ENCODE measurements around the gene SEZ6L2. TPM values are rescaled to one million over a fixed set of nuclear protein-coding genes. Genes with fewer than 3 reads are reported as not detected.
A peak's percentile ranks its signal among the peaks of the same experiment; 100 is the strongest.
"Not testable (repeated sequence)": the region's sequence is repeated elsewhere in the genome, so short reads cannot be mapped to it uniquely, and the experiment has no call there.

Gene SEZ6L2
- under 1 TPM in 2 of 3 donors, not detected in 1; 0.18 to 0.33 TPM for total RNA-seq

DNA sequence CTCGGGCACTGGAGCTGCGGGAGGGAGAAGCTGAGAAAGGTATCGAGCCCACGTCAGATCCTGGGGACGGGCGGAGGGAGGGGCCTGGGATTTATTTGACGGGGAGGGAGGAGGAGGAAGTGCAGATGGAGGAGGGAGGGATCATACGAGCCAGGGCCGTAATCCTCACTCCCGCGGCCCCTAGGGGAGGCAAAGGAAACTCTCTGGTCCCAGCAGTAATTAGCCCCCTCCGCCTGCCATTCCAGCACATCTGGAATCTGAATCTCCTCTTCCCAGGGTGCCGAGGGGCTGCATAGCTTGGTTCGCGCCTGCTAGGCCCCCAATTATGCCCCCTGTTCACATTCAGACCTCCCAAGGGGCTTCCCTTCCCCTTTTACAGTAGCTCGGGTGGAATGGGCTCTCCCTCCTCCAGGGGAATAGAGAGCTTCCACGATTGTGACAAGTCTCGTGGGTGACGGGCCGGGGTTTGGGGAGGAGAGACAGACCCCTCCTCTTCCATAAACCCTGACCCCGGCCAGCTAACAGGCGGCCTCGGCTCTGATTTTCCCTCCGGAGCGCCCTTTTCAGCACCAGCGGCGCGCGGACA lies at the start of gene SEZ6L2:
SEZ6L2 (minus strand) TSS at position 35 of the 586 bp plus-strand sequence. CDS start 531 bp downstream, outside the sequence.
- DNase-seq (peak; percentile 74), ATAC-seq (peak; percentile 2 to 12)
- H3K4me1 Mint-ChIP-seq (ENCODE audit: low read depth): peaks cover 8% of the 10 kb centered on the region
- no peaks in the 10 kb centered on the region for H3K9me3 Mint-ChIP-seq
- no peaks in the 10 kb centered on the region for H3K36me3 Mint-ChIP-seq (ENCODE audit: insufficient read depth)
- H3K4me3 Mint-ChIP-seq: peak within 1 kb of the TSS; percentile 81
- peaks cover 38% of the 10 kb centered on the region for H3K27me3 Mint-ChIP-seq (ENCODE audit: low read depth)

DNA sequence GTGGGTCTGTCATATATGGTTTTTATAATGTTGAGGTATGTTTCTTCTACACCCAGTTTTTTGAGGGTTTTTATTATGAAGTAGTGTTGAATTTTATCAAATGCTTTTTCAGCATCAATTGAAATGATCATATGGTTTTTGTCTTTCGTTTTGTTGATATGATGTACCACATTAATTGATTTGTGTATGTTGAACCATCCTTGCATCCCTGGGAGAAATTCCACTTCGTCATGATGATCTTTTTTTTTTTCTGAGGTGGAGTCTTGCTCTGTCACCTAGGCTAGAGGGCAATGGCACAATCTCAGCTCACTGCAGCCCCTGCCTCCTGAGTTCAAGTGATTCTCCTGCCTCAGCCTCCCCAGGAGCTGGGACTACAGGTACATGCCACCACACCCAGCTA lies 48.5 kb upstream of the SEZ6L2 start:
- peaks cover 11% of the 10 kb centered on the region for H3K9me3 Mint-ChIP-seq
- no peak overlapping the region for H3K4me3 Mint-ChIP-seq

DNA sequence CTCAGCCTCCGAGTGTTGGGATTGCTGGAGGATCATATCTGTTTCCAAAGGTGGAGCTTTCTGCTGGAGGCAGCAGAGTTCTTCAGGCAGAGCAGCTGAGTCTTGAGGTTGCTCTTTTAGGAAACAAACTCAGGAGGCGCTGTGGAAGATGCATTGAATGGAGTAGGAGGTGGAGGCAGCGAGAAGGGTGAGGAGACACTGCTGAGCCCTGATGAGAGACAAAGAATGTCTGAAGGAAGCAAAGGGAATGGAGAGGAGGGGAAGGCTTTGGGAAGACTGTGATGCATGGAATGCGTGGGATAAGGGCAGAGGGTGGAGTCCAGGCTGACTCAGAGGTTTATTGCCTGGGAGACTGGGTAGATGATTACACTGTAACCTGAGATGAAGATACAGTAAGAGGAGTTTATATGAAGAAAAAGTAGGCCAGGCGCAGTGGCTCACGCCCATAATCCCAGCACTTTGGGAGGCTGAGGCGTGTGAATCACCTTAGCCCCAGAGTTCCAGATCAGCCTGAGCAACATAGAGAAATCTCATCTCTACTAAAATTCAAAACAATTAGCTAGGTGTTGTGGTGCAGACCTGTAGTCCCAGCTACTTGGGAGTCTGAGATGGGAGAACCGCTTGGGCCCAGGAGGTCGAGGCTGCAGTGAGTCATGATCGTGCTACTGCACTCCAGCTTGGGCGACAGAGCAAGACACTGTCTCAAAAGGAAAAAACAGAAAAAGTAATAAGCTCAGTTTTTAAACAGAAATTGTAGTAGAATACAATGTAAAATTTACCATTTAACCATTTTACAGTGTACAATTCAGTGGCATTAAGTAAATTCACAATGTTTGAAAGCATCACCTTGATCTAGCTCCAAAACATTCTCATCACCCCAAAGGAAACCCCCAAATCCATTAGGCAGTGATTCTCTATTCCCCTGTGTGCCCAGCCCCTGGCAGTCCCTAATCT lies 44.8 kb upstream of the SEZ6L2 start:
- no peak for DNase-seq
- no peak for ATAC-seq
- Mint-ChIP-seq H3K4me3 (no peak overlapping the region), H3K27me3 (ENCODE audit: low read depth) (peaks cover 5% of the 10 kb centered on the region), H3K9me3 (no peaks in the 10 kb centered on the region), H3K4me1 (ENCODE audit: low read depth) (no peaks in the 10 kb centered on the region), H3K36me3 (ENCODE audit: insufficient read depth) (no peaks in the 10 kb centered on the region)

More for the DNA sequence above, 48.5 kb upstream of the SEZ6L2 start:
- no peak for ATAC-seq
- peaks cover 2% of the 10 kb centered on the region for H3K27me3 Mint-ChIP-seq (ENCODE audit: low read depth)
- no peak for DNase-seq
- H3K36me3 Mint-ChIP-seq (ENCODE audit: insufficient read depth): peaks cover 1% of the 10 kb centered on the region
- no peaks in the 10 kb centered on the region for H3K4me1 Mint-ChIP-seq (ENCODE audit: low read depth)

DNA sequence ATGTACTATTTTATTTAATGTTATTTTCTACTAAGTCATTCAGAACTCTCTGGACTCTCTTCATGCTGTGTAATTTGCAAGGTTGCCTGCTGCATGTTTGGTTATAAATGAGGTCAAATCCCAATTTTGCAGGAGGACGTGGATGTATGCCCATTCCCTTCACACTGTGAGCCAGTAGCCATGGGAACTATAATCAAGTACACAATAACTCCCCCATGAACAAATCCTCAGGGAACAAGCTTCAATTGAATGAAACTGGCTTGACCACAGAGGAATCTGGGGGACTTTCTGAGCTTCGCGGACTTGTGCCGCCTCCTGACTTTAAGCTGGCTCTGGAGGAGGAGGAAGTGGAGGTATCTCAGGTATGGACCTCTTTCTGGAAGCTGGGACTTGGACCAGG lies 41.3 kb upstream of the SEZ6L2 start:
- H3K4me3 Mint-ChIP-seq: no peak overlapping the region
- H3K27me3 Mint-ChIP-seq (ENCODE audit: low read depth): peaks cover 5% of the 10 kb centered on the region
- H3K9me3 Mint-ChIP-seq: no peaks in the 10 kb centered on the region
- H3K4me1 Mint-ChIP-seq (ENCODE audit: low read depth): no peaks in the 10 kb centered on the region
- DNase-seq (no peak), ATAC-seq (no peak)
- H3K36me3 Mint-ChIP-seq (ENCODE audit: insufficient read depth): no peaks in the 10 kb centered on the region

DNA sequence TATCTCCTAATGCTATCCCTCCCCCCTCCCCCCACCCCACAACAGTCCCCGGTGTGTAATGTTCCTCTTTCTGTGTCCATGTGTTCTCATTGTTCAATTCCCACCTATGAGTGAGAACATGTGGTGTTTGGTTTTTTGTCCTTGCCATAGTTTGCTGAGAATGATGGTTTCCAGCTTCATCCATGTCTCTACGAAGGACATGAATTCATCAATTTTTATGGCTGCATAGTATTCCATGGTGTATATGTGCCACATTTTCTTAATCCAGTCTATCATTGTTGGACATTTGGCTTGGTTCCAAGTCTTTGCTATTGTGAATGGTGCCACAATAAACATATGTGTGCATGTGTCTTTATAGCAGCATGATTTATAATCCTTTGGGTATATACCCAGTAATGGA lies 32.4 kb upstream of the SEZ6L2 start:
- not testable (repeated sequence) for ATAC-seq

DNA sequence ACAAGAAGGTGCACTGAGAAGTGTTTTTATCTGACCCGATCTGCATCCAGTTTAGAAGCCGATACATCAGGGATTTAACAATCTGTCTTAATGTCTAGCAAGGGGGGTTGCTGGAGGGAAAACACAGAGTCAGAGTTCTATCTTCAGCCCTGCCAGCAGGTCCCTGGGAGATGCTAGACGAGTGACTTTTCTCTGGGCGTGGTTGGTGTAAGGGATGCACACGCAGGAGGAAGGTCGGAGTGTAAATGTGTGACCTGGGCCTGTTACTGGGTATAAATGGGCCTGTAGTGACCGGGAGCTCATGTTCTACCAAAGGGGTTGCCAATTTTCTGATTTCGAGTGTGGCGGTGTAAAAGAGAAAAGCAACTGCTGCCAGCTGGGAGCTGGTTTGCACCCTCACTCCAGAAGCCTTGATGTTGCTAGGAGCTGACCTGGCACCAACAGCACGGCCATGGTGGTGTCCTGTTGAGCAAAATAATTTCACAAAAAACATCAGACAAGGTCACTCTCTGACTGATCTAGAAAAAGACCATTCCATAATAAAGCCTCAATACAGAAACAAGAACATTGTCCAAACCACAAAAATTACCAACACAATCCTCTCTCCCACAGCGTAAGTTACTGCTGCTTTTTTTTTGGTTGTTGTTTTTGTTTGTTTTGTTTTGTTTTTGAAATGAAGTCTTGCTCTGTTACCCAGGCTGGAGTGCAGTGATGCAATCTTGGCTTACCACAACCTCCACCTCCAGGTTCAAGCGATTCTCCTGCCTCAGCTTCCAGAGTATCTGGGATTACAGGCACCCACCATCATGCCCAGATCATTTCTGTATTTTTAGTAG lies 27.9 kb upstream of the SEZ6L2 start:
- Mint-ChIP-seq H3K36me3 (ENCODE audit: insufficient read depth) (peaks cover 8% of the 10 kb centered on the region), H3K9me3 (no peaks in the 10 kb centered on the region), H3K27me3 (ENCODE audit: low read depth) (no peaks in the 10 kb centered on the region), H3K4me3 (peak overlapping the region; percentile 91), H3K4me1 (ENCODE audit: low read depth) (peaks cover 37% of the 10 kb centered on the region)
- DNase-seq (no peak), ATAC-seq (no peak)

More for the DNA sequence above, 32.4 kb upstream of the SEZ6L2 start:
- H3K27me3 Mint-ChIP-seq (ENCODE audit: low read depth); H3K36me3 Mint-ChIP-seq (ENCODE audit: insufficient read depth); H3K9me3 Mint-ChIP-seq; H3K4me3 Mint-ChIP-seq; H3K4me1 Mint-ChIP-seq (ENCODE audit: low read depth); DNase-seq: not testable (repeated sequence)

DNA sequence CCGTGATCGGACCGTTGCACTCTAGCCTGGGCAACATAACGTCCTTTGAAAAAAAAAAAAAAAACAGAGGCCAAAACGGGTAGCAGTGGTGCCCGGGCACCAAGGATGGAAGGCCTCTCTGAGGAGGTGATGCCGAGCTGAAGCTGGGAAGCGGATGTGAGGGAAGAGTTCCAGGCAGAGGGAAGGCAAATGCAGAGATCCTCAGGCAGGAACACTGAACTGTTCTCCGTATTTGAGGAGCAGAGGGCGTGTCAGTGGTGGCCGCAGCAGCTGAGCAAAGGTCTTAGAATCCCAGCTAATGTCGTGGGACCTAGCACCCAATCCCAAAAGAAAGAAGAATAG lies 27.3 kb upstream of the SEZ6L2 start:
- H3K4me1 Mint-ChIP-seq (ENCODE audit: low read depth): peaks cover 37% of the 10 kb centered on the region

DNA sequence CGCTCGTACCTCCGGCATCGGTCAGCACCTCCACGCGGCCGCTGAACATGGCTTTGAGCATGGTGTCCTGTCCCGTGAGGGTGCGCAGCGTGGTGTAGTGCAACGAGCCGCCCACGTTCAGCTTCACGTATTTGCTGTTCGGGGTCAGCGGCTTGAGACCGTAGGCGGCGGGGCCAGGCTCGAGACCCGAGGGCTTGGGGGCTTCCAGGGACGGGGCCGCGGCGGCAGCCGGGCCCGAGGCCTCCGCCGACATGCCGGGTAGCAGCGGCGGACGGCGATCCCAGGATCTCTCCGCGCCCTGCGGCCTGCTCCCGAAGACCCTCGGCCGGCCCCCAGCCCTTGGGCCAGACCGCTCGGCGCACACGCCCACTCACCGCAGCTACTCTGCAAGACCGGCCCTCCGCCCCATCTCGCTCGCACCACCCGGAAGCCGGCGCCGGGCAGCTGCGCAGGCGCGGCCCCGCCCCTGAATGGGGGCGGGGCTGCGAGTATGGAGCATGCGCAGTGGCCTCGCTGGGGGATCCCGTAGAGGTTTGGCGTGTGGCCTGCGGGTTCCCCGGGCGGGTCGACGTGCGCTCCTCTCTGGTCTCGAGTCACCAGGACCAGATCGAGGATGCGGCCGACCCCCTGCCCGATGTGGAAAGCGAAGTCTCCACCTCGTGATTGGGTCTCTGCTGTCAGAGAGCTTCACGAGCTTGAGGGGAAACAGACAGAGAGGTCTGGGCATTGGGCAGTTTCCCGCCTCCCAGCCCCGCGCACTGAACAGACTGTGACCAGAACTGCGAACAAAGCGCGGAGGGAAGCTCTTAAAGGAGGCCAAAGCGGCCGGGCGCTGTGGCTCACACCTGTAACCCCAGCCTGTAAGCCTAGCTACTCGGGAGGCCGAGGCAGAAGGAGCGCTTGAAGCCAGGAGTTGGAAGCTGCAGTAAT lies 26.7 kb upstream of the SEZ6L2 start, which contains the start of gene KCTD13:
KCTD13 (minus strand) TSS at position 446 of the 930 bp plus-strand sequence; CDS start at position 253, 193 bp downstream.
- H3K36me3 Mint-ChIP-seq (ENCODE audit: insufficient read depth): peaks cover 12% of the 10 kb centered on the region
- H3K9me3 Mint-ChIP-seq: no peaks in the 10 kb centered on the region
- peak; percentile 89 to 91 for ATAC-seq
- peak; percentile 86 for DNase-seq
- H3K4me3 Mint-ChIP-seq: peak within 1 kb of the TSS; percentile 91
- H3K4me1 Mint-ChIP-seq (ENCODE audit: low read depth): peaks cover 41% of the 10 kb centered on the region
- no peaks in the 10 kb centered on the region for H3K27me3 Mint-ChIP-seq (ENCODE audit: low read depth)

More for the DNA sequence above, 27.3 kb upstream of the SEZ6L2 start:
- Mint-ChIP-seq H3K9me3 (no peaks in the 10 kb centered on the region), H3K27me3 (ENCODE audit: low read depth) (no peaks in the 10 kb centered on the region), H3K36me3 (ENCODE audit: insufficient read depth) (peaks cover 8% of the 10 kb centered on the region), H3K4me3 (peak overlapping the region; percentile 91)
- ATAC-seq (no peak), DNase-seq (no peak)

DNA sequence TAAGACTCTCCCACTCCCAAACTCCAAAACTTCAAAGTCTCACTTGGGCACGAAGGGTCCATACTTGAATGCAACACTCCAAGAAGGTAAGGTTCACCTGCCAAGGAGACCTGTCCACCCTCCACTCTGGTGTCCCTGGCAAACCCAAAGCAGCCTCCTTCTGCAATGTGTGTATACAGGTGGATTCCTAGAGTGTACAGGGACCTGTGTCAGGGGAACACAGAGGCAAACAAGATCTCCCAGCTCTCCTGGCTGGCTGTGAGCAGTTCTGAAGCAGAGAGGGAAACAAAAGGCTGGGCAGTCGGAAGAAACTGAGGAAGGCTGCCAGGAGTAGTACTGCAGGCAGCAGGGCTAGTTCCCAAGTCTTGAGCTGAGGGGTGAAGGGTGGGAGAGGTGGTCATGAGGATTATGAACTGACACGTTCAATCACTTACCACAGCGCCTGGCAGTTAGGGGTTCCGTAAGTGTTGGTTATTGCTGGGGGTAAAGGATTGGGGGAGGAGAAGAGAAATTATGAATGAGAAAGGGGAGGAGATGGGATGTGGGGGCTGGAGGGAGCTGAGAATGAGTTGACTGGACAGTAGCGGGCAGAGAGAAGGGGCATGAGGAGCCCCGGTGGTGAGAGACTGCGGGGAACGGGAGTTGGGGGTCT lies 25.9 kb upstream of the SEZ6L2 start:
- no peak for DNase-seq
- peak in 1 of 2 donors; percentile 6 for ATAC-seq
- H3K4me3 Mint-ChIP-seq: peak overlapping the region; percentile 91
- H3K36me3 Mint-ChIP-seq (ENCODE audit: insufficient read depth): peaks cover 20% of the 10 kb centered on the region
- H3K4me1 Mint-ChIP-seq (ENCODE audit: low read depth): peaks cover 48% of the 10 kb centered on the region
- H3K27me3 Mint-ChIP-seq (ENCODE audit: low read depth): no peaks in the 10 kb centered on the region
- H3K9me3 Mint-ChIP-seq: no peaks in the 10 kb centered on the region

DNA sequence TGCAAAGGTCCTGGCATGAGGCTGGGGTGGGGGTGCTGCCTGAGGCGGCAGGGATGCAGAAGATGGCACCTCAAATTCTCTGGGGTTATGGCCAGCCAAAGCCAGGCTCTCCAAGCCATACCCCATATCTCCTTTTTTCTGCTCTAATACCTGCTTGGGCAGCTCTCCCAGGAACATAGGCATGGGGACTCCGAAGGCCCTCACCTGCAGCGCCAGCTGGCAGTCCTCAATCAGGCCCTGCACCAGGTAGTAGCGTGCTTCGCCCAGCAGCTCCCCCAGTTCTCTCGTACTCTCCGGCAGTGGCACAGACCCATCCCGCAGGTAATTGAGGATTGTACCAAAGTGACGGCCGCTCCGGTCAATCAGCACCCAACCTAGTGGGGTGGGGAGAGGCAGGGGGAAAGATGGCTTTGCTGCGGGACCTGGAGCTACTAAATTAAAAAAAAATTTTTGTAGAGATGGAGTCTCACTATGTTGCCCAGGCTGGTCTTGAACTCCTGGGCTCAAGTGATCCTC lies 23.7 kb upstream of the SEZ6L2 start:
- Mint-ChIP-seq H3K36me3 (ENCODE audit: insufficient read depth) (peaks cover 23% of the 10 kb centered on the region), H3K4me3 (no peak overlapping the region), H3K27me3 (ENCODE audit: low read depth) (no peaks in the 10 kb centered on the region)

DNA sequence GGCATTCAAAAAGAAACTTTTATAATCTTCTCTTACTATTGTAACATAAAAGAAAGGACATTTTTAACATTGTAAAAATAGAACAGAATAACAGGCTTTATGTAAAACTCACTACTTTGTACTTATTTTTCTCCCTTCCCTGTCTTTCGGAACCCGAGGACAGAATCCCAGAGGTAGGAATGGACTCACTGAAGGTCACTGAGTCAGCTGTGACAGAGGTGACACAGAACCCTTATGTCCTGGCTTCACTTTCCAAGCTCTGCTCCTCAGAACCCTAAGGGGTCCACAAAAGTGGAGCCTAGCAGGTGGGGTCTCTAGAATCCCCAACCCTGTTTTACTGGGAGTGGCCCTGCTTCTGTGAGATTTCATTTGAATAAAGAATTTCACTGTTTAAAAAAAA lies 23.0 kb upstream of the SEZ6L2 start:
- peaks cover 46% of the 10 kb centered on the region for H3K4me1 Mint-ChIP-seq (ENCODE audit: low read depth)
- H3K36me3 Mint-ChIP-seq (ENCODE audit: insufficient read depth): peaks cover 23% of the 10 kb centered on the region
- H3K9me3 Mint-ChIP-seq: no peaks in the 10 kb centered on the region
- no peak for DNase-seq
- no peak for ATAC-seq
- no peaks in the 10 kb centered on the region for H3K27me3 Mint-ChIP-seq (ENCODE audit: low read depth)
- H3K4me3 Mint-ChIP-seq: no peak overlapping the region

More for the DNA sequence above, 23.7 kb upstream of the SEZ6L2 start:
- Mint-ChIP-seq H3K9me3 (no peaks in the 10 kb centered on the region), H3K4me1 (ENCODE audit: low read depth) (peaks cover 48% of the 10 kb centered on the region)
- no peak for ATAC-seq
- DNase-seq: no peak

DNA sequence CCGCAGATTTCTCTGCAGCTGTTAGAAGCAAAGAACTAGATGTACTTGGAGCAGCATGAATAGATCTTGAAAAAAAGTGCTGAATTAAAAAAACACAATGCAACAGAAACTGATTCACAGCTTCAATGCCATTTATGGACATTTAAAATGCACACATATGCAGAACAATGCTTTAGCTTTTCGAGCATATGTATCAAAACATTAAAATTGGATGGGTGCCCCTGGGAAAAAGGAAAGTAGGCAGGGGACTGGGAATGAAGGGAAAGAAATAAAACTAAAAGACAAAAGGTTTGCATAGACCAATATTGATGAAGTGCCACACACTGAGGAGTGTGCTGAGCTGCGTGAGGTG lies 21.7 kb upstream of the SEZ6L2 start:
- H3K9me3 Mint-ChIP-seq: no peaks in the 10 kb centered on the region
- H3K27me3 Mint-ChIP-seq (ENCODE audit: low read depth): no peaks in the 10 kb centered on the region
- peaks cover 33% of the 10 kb centered on the region for H3K4me1 Mint-ChIP-seq (ENCODE audit: low read depth)
- no peak for DNase-seq
- ATAC-seq: no peak
- H3K4me3 Mint-ChIP-seq: no peak overlapping the region
- peaks cover 32% of the 10 kb centered on the region for H3K36me3 Mint-ChIP-seq (ENCODE audit: insufficient read depth)
